ENCODE results near the gene PALLD.

PALLD gene

GRCh38 chr4:168632301-168632725 is 135.5 kb downstream of the PALLD start:
- no peak for DNase-seq (ENCODE audit: low read depth in 1 of 2, low spot score in 1 of 2)
- no peak for TF ChIP-seq JUND (IDR thresholded peaks at IDR 0.05; ENCODE audit: low read depth)
- in situ Hi-C loops (cut with HindIII; ENCODE audit: low pct_unique_long_range_greater_than_20kb, low sequenced_read_pairs): no loop called here

DNA sequence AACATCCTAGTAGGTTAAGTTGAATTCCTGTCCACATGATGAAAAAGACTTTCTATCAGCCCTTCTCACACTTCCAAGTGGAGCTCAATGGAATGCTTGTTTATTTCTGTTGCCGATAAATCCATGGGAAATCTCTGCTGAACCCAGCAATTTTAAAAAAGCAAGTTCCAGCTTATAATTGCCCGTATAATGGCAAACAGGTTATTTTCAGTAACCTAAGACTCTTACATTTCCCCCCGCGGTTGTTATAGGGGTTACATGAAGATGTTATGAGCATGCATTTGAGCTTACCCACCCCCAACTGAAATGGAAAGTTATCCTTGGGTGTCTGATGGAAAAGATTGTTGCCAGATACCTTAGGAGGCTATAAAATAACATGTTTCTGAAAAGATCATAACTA is 136.2 kb downstream of the PALLD start:
- in situ Hi-C loops (cut with HindIII; ENCODE audit: low pct_unique_long_range_greater_than_20kb, low sequenced_read_pairs): no loop called here
- no peak for DNase-seq (ENCODE audit: low read depth in 1 of 2, low spot score in 1 of 2)

GRCh38 chr4:168633496-168633895 is 136.6 kb downstream of the PALLD start:
- DNase-seq (ENCODE audit: low read depth in 1 of 2, low spot score in 1 of 2): no peak
- no peak for TF ChIP-seq JUND (IDR thresholded peaks at IDR 0.05; ENCODE audit: low read depth)
- in situ Hi-C loops (cut with HindIII; ENCODE audit: low pct_unique_long_range_greater_than_20kb, low sequenced_read_pairs): no loop called here

More for the DNA sequence above, 136.2 kb downstream of the PALLD start:
- TF ChIP-seq JUND (IDR thresholded peaks at IDR 0.05; ENCODE audit: low read depth): no peak

DNA sequence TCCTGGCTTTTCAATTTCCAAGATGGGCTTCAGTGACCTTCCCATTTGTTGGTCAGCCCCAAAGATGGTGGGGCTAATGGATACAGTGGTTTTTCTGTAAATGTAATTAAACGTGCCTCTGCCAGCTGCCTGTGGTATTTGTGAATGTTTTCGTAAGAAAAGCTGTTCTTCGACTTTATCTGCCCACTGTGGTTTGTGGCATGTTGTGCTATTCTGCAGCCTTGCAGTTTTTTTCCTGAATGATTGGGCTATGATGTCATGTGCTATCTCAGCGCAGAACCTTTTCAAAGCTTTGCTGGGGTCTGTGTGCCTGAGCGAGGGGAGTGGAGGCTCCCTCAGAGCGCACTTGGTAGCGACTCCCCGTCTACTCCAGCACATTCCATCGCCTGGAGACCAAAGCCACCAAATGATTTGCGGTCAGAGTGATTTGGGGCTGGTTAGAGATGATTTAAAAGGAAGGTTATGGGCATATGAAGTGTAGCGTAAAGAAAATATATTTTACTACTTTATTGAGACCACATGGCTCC is 137.5 kb downstream of the PALLD start:
- in situ Hi-C loops (cut with HindIII; ENCODE audit: low pct_unique_long_range_greater_than_20kb, low sequenced_read_pairs): no loop called here
- TF ChIP-seq JUND (IDR thresholded peaks at IDR 0.05; ENCODE audit: low read depth): no peak
- peak in 1 of 2 experiments; percentile 21 for DNase-seq (ENCODE audit: low read depth in 1 of 2, low spot score in 1 of 2)

GRCh38 chr4:168636040-168636439 is 139.2 kb downstream of the PALLD start:
- no peak for DNase-seq (ENCODE audit: low read depth in 1 of 2, low spot score in 1 of 2)
- no peak for TF ChIP-seq JUND (IDR thresholded peaks at IDR 0.05; ENCODE audit: low read depth)
- in situ Hi-C loops (cut with HindIII; ENCODE audit: low pct_unique_long_range_greater_than_20kb, low sequenced_read_pairs): no loop called here

- DNase-seq (ENCODE audit: low read depth in 1 of 2, low spot score in 1 of 2): peak in 1 of 2 experiments; percentile 48
- TF ChIP-seq JUND (IDR thresholded peaks at IDR 0.05; ENCODE audit: low read depth): no peak
- in situ Hi-C loops (cut with HindIII; ENCODE audit: low pct_unique_long_range_greater_than_20kb, low sequenced_read_pairs): no loop called here
Measured at GRCh38 chr4:168636506-168637196, 139.8 kb downstream of the PALLD start.

DNA sequence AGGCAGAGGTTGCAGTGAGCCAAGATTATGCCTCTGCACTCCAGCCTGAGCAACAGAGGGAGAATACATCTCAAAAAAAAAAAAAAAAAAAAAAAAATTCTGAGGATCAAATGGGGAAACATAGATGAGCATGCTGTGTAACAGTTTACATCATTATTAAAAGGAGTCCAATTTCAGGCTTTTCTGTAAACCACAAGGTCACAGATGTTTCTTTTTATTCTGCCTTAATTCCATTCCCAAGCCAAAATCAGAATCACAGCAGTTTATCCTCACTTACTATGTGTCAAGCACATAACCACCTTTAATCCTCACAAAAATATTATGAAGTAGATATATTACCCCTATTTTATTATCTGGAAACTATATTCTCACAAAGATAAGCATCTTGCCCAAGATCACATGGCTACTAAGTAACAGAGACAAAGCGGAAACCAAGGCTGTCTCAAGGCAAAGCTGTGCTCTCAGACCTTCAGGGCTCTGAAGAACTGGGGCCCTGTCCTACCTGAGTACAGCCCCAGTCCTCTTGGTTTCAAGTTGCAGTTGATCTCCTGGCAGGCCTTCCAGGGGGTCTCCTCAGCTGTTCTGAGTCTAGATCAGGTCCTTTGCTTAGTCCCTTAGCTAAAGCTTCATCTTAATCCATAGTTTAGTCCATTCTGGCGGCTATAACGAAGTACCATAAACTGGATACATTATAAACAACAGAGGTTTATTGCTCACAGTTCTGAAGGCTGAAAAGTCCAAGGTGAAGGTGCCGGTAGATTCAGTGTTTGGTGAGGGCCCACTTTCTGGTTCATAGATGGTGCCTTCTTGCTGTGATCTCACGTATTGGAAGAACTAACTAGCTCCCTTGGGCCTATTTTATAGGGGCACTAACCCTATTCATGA is 141.3 kb downstream of the PALLD start:
- no peak for TF ChIP-seq JUND (IDR thresholded peaks at IDR 0.05; ENCODE audit: low read depth)
- no peak for DNase-seq (ENCODE audit: low read depth in 1 of 2, low spot score in 1 of 2)
- in situ Hi-C loops (cut with HindIII; ENCODE audit: low pct_unique_long_range_greater_than_20kb, low sequenced_read_pairs): no loop called here

DNA sequence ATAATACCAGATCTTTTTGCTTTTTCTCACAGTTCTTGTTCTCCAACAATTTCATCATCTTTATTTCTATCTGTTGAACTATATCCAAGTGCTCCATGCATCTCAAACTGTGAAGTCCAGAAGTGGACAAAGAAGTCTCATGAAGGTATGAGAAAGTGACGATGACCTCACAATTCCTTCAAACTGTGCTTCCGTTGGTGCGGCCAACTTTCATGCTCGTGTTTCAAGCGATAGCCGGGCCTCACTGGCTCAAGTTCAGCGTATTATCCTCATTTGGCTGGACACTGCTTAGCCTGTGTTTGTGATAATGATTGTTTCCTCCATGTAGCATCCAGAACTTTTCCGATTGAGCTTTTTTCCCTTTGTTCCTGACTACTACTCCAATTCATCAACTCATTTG is 143.1 kb downstream of the PALLD start:
- in situ Hi-C loops (cut with HindIII; ENCODE audit: low pct_unique_long_range_greater_than_20kb, low sequenced_read_pairs): no loop called here
- DNase-seq (ENCODE audit: low read depth in 1 of 2, low spot score in 1 of 2): no peak
- TF ChIP-seq JUND (IDR thresholded peaks at IDR 0.05; ENCODE audit: low read depth): no peak

DNA sequence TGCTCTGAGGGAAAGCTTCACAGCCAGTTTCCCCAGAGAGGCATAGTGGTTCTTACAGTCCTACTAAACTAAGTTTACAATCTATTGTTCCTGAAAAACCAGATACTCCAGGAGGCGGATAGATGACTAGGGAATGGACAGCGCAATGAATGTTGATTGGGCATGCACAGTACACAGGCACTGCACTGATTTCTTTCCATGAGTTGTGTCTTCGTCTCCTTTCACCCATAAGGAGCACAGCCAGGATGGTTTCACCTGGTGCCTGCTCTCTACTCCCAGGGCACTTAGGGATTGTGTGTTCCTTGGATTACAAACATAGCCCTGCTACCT is 144.9 kb downstream of the PALLD start:
- DNase-seq (ENCODE audit: low read depth in 1 of 2, low spot score in 1 of 2): peak in 1 of 2 experiments; percentile 23
- in situ Hi-C loops (cut with HindIII; ENCODE audit: low pct_unique_long_range_greater_than_20kb, low sequenced_read_pairs): no loop called here
- no peak for TF ChIP-seq JUND (IDR thresholded peaks at IDR 0.05; ENCODE audit: low read depth)

DNA sequence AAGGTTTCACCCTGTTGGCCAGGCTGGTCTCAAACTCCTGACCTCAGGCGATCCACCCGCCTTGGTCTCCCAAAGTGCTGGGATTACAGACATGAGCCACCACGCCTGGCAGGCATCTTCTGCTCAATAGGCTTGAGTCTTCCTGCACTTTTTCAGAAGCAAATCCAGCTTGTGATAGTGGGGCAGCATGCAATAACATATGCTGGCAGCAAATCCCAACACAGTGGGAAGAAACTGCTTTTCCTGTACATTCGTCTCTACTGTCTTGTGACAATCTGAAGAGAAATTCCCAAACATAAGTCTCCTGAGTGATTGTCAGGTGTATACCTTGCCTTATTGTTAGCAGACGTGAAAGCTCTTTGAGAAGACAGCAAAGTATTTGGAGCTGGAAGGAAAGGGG is 145.7 kb downstream of the PALLD start:
- in situ Hi-C loops (cut with HindIII; ENCODE audit: low pct_unique_long_range_greater_than_20kb, low sequenced_read_pairs): no loop called here
- DNase-seq (ENCODE audit: low read depth in 1 of 2, low spot score in 1 of 2): no peak
- TF ChIP-seq JUND (IDR thresholded peaks at IDR 0.05; ENCODE audit: low read depth): no peak

DNA sequence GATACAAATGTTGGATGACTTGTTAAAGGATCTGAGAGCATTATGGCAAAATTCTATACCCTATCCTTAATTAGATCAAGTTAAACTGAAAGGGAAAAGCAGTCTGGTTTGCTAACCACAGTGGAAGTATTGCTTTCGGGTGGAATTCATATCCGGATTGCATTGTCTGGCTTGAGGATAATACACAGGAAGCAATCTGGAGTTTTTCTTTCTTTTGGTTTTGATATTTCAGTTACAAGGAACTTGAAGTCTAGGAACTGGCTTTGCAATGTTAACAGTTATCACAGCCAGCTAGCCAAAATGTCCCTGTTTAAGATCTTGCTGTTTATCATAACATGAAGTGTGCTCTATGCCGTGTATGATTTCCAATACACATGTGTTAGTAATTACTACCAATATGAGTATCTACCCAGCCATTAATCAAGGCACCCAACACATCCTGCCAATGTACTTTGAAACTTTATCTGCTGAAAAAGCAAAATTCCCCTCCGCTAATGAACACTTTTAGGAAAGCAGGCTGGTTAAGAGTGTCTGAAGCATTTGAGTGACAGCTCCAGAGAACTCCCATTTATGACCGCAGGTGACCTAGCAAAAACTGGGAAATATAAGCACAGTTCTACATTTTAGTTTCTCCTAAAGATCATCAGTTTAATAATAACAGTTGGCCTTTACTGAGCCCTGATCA is 146.4 kb downstream of the PALLD start:
- in situ Hi-C loops (cut with HindIII; ENCODE audit: low pct_unique_long_range_greater_than_20kb, low sequenced_read_pairs): no loop called here
- no peak for DNase-seq (ENCODE audit: low read depth in 1 of 2, low spot score in 1 of 2)
- no peak for TF ChIP-seq JUND (IDR thresholded peaks at IDR 0.05; ENCODE audit: low read depth)

DNA sequence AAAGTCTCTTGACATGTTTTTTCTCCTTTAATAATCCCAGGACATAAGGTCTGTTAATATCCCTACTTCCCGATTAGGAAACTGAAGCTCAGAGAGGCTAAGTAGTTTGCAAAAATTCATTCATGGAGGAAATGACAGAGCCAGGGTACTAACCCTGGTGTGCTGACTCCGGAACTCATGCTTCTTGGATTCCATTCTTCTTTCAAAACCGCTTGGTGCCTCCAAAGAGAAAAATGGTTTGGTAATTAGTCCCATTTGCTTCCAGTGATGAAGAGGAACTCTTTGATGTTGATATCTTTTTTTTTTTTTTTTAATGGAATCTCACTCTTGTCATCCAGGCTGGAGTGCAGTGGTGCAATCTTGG is 146.9 kb downstream of the PALLD start:
- in situ Hi-C loops (cut with HindIII; ENCODE audit: low pct_unique_long_range_greater_than_20kb, low sequenced_read_pairs): no loop called here
- TF ChIP-seq JUND (IDR thresholded peaks at IDR 0.05; ENCODE audit: low read depth): no peak
- DNase-seq (ENCODE audit: low read depth in 1 of 2, low spot score in 1 of 2): no peak
